Measurements from ENCODE around the gene PDE1C. TPM values are rescaled to one million over a fixed set of nuclear protein-coding genes. Genes with fewer than 3 reads are reported as not detected.

Gene PDE1C
- total and polyA plus RNA-seq, 9 donors = 4.8 to 20.0 (median 11.8) TPM

- no peak overlapping the region for H3K27ac ChIP-seq
- no peak for DNase-seq
- intact Hi-C loops (cut with DNase I) = no loop called here
- 81 to 87% (median 82%) methylated on average over 2 of the region's 2 CpGs for WGBS, 3 donors
- H3K36me3 ChIP-seq = no peaks in the 10 kb centered on the region
- TF ChIP-seq CTCF (IDR thresholded peaks at IDR 0.05) = no peak
- no peak for TF ChIP-seq EP300 (IDR thresholded peaks at IDR 0.05)
- no peak for TF ChIP-seq POLR2A (IDR thresholded peaks at IDR 0.05)
- no peaks in the 10 kb centered on the region for H3K27me3 ChIP-seq
- H3K9me3 ChIP-seq = no peaks in the 10 kb centered on the region
- no peaks in the 10 kb centered on the region for H3K4me1 ChIP-seq (ENCODE audit: insufficient read depth)
- no peak overlapping the region for H3K4me3 ChIP-seq
These were observed 275.3 kb downstream of the PDE1C start for GRCh38 chr7:31794851-31795344.

GRCh38 chr7:31791881-31792280 lies 278.3 kb downstream of the PDE1C start:
- Histone ChIP-seq H3K27me3 (no peaks in the 10 kb centered on the region), H3K9me3 (no peaks in the 10 kb centered on the region), H3K36me3 (no peaks in the 10 kb centered on the region), H3K27ac (no peak overlapping the region), H3K4me1 (ENCODE audit: insufficient read depth) (no peaks in the 10 kb centered on the region), H3K4me3 (no peak overlapping the region)
- no peak for TF ChIP-seq POLR2A (IDR thresholded peaks at IDR 0.05)
- TF ChIP-seq CTCF (IDR thresholded peaks at IDR 0.05) = no peak
- TF ChIP-seq EP300 (IDR thresholded peaks at IDR 0.05) = no peak
- DNase-seq = no peak
- intact Hi-C loops (cut with DNase I) = no loop called here
- WGBS, 3 donors = 63 to 74% (median 70%) methylated on average over 2 of the region's 2 CpGs

GRCh38 chr7:31788883-31789680 lies 281.1 kb downstream of the PDE1C start:
- H3K4me1 ChIP-seq (ENCODE audit: insufficient read depth) = no peaks in the 10 kb centered on the region
- 69 to 72% (median 70%) methylated on average over 3 of the region's 3 CpGs for WGBS, 3 donors
- no peak overlapping the region for H3K27ac ChIP-seq
- no peak for TF ChIP-seq POLR2A (IDR thresholded peaks at IDR 0.05)
- TF ChIP-seq CTCF (IDR thresholded peaks at IDR 0.05) = no peak
- TF ChIP-seq EP300 (IDR thresholded peaks at IDR 0.05) = no peak
- DNase-seq = no peak
- H3K9me3 ChIP-seq = no peaks in the 10 kb centered on the region
- intact Hi-C loops (cut with DNase I) = no loop called here
- no peaks in the 10 kb centered on the region for H3K27me3 ChIP-seq
- H3K36me3 ChIP-seq = no peaks in the 10 kb centered on the region
- H3K4me3 ChIP-seq = no peak overlapping the region

- intact Hi-C loops (cut with DNase I) = no loop called here
- DNase-seq = no peak
- WGBS, 3 donors = 80 to 91% (median 83%) methylated on average over 1 of the region's 1 CpG
- no peaks in the 10 kb centered on the region for H3K4me1 ChIP-seq (ENCODE audit: insufficient read depth)
- no peak for TF ChIP-seq POLR2A (IDR thresholded peaks at IDR 0.05)
- no peak overlapping the region for H3K27ac ChIP-seq
- H3K27me3 ChIP-seq = no peaks in the 10 kb centered on the region
- no peaks in the 10 kb centered on the region for H3K9me3 ChIP-seq
- no peaks in the 10 kb centered on the region for H3K36me3 ChIP-seq
- H3K4me3 ChIP-seq = no peak overlapping the region
These were observed 281.8 kb downstream of the PDE1C start for GRCh38 chr7:31788445-31788844.

- Histone ChIP-seq H3K27me3 (no peaks in the 10 kb centered on the region), H3K9me3 (no peaks in the 10 kb centered on the region), H3K36me3 (no peaks in the 10 kb centered on the region), H3K4me1 (ENCODE audit: insufficient read depth) (no peaks in the 10 kb centered on the region), H3K4me3 (no peak overlapping the region), H3K27ac (no peak overlapping the region)
- intact Hi-C loops (cut with DNase I) = no loop called here
- TF ChIP-seq EP300 (IDR thresholded peaks at IDR 0.05) (no peak), POLR2A (IDR thresholded peaks at IDR 0.05) (no peak), CTCF (IDR thresholded peaks at IDR 0.05) (no peak)
- no peak for DNase-seq
- WGBS, 3 donors = 69 to 74% (median 72%) methylated on average over 3 of the region's 3 CpGs
These were observed 283.9 kb downstream of the PDE1C start for GRCh38 chr7:31786326-31786725.

Measured in ovary (tissue), 9 donors.